Fibroblast of skin of scalp (primary cell): Measurements from ENCODE around the gene PLCB1.
"Not testable (repeated sequence)": the region's sequence is repeated elsewhere in the genome, so short reads cannot be mapped to it uniquely, and the experiment has no call there.

Experiments
- DNase-seq: peaks from one replicate; pipeline ENCODE4 v3.0.0-alpha.2; 2013

PLCB1 gene

DNA sequence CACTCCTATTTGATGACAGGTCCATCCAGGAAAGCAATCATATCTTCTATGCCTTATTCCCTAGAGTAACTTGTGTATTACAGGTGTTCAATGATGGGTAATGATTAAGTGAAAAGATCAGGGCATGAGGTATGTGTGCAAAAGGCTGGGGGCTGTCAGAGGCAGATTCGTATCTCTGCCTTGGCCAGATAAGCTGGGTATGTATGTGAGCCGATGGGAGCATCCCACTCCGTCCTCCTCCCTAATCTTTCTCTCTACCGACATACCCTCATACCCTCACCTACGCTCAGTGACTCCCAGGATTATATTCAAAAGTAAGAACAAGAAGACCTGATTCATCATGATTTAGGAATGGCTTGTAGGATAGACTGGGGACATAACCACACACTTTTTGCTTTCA, 238.7 kb downstream of the PLCB1 start:
- no peak for DNase-seq

DNA sequence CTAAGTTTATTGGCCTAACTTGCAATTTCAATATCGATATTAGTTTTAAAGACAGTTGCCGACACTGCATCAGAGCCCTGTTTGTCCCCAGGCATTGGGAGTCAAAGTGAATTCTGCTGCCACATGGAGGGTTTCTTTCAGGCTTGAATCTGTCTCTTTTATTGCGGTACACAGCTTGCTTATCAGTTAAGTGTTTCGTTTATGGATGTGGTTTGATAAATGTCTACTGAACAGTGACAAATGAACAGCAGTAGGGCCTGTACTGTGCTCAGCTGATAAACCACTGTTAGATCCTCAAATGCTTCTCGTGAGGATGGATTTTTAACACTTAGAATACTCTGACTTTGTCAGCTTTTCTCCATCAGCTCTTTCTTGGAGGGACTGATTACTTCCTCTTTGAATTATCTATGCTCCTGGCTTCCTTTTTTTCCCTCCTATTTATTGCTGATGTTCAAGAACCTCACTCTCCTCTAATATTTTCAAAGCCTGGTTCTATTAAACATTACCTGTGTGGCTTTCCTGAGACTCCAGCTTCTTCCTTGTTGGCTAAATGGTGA, 240.8 kb downstream of the PLCB1 start:
- no peak for DNase-seq

DNA sequence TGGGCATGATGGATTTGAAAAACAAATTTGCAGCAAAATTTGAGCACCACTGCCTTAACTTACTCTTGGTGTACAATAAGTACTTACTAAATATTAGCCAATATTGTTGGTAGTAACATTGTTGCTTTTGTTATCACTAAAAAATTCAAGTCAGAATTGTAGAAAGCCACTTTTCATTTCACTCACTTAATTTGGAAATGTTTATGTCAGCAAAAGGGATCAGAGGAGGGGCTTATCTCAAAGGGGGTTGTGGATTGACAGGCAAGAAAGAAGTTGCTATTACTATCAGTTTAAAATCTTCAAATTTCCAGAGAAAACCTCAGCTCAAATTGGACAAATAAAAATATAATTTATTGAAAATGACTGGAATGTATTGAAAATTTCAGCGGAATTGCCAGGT, 241.5 kb downstream of the PLCB1 start:
- no peak for DNase-seq

DNA sequence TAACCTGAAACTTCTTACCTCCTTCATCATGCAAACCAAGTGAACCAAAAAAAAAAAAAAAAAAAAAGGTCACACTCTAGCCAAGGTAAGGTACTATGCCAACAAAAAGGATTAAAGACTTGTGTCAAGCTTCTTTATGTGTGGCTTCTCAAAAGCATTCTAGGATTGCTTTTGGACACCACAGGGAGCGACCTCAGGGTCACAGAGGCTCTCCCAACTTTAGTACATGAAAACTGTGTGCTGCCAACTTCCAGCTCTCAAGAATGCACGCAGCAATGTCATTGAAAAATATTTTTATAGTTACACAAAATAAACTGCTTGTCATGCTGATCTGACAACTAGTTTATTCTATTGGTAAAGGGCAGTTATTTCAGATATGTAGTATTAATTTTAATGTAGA, 243.8 kb downstream of the PLCB1 start:
- peak; percentile 81 for DNase-seq

DNA sequence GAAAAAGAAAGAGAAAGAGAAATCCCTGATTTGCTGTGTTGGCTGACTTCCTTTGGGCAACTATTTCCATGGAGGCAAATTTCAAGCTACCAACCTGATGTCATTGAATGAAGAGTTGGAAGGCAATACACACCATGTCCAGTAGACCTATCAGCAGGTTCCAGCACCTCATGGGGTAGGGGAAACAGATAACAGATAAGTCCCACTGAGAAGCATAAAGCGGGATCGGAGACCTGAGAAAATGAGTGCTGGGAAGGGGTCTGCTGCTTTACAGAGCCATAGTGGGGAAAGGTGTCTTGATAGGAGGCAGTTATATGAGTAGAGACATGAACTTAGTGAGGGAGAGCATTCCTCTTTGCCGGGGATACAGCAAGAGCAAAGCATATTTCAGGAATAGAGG, 244.9 kb downstream of the PLCB1 start:
- DNase-seq, result no peak

DNA sequence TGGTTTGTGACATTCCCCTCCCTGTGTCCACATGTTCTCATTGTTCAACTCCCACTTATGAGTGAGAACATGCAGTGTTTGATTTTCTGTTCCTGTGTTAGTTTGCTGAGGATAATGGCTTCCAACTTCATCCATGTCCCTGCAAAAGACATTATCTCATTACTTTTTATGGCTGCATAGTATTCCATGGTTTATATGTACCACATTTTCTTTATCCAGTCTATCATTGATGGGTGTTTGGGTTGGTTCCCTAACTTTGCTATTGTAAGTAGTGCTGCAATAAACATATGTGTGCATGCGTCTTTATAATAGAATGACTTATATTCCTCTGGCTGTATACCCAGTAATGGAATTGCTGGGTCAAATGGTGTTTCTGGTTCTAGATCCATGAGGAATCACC, 247.1 kb downstream of the PLCB1 start:
- DNase-seq, result not testable (repeated sequence)

DNA sequence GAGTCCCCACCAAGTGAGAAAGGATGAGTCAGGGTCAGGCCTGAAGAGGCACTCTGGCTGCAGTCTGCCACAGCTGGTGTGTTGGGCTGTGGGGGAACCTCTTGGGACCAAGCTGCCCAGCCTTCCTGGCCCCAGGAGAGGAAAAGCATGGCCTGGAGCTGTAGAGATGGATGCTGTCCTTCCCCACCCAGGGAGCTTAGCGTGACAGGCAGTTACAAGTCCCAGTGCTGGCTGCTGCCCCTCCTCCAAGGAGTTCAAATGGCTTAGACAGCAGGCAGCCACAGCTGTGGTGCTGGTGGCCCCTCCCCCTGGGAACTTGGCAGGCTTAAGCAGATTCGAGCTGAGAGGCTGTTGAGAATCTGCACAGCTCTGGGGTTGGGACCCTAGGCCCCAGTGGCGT, 253.2 kb downstream of the PLCB1 start:
- DNase-seq, result peak; percentile 99

DNA sequence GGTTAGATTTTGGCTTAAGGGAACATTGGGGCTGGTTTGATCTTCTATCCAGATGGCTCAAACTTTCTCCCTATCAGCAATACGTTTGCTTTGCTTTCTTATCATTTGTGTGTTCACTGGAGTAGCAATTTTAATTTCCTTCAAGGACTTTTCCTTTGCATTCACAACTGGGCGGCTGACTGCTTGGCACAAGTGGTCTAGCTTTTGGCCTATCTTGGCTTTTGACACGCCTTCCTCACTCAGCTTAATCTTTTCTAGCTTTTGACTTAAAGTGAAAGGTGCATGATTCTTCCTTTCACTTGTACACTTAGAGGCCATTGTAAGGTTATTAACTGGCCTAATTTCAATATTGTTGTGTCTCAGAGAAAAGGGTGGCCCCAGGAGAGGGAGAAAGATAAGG, 254.9 kb downstream of the PLCB1 start:
- DNase-seq, result no peak

DNA sequence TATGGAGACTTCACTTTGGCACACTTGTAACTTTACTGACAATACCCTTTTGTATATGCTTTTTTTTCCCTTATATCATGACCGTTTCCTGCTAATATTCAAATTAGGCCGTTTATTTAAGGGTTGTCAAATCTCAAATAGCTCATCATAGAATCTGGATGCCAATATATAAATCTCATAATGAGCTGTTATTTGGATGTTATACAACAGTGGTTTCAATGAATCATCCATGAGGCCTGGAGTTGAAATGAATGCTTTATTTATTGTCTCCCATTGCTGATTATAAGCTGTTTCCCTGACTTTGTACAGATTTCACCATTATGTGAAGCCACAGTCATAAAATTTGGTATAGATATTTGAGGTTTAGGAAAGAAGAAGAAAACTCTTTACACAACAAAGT, 256.1 kb downstream of the PLCB1 start:
- peak; percentile 74 for DNase-seq

DNA sequence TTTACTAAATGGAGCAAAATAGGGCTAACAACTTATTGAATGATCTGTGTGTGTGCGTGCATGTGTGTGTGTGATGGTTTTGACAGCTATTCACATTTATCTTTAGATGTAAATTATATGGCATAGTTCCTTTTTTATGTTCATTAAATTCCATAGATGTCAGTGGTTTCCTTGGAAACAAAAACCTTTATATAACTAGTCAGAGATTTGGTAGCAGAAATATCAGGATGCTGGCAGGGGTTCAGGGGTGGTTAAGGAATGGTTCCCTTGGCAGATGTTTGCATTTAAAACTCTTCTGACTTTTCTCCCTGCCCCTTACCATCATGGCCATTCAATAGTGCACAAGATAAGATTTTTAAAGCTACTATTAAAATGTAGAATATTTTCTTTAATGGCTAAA, 256.6 kb downstream of the PLCB1 start:
- peak; percentile 86 for DNase-seq

DNA sequence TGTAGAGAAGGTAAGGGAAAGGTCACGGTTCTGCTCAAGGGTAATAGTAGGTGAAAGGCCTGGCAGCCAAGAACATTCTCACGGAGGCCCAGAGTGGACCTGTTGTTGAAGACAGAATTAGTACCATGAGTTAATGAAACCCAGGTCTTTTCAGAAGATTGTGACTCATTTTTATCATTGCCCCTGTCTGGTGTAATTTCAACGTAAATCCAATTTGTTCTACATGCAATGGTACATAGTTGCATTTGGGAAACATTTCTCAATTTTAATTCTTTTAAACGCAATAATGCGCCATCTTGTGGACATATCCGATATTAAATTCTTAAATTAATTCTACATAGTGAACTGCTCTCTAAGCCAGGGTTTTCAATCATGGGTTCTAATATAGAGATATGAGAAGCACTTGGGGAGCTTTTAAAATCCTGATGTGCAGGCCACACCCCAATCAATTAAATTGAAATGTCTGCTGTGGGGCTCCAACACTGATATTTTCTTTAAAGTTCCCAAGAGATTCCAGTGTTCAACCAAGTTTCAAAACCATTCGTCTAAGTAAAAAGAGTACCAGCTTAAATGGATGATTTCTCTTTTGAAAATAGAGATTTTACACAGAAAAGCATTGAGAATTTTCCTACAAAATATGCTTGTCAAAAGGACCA, 257.4 kb downstream of the PLCB1 start:
- DNase-seq, result peak; percentile 78

DNA sequence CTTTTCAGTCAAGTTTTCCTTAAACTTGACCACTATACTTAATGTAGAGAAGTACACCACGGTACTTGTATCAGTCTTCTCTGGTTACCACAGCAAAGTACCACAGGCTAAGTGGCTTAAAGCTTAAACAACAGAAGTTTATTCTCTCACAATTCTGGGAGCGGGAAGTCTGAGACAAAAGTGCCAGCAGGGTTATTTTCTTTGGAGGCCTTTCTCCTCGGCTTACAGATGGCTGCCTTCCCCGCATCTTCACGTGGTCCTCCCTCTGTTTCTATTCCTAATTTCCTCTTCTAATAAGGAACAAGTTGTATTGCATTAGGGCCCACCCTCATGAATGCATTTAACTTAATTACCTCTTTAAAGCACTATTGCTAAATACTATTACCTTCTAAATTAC, 258.0 kb downstream of the PLCB1 start:
- no peak for DNase-seq

DNA sequence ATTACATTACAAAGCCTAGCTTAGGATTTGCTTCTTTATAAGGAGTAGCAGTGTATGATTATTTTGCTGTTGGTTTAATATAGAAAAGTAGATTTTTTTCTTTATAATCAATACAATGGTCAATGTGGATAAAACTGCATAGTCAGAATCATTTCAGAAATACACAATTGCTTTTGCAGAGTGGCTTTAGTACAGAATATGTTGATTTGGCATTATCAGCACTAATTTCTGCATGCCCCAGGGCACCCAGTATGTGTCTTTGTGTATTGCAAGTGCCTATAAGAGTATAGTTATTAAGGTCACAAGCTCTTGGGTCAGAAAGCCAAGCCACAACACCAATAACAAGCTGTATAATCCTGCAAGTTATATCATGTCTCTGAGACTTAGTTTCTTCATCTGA, 258.4 kb downstream of the PLCB1 start:
- DNase-seq, result no peak

DNA sequence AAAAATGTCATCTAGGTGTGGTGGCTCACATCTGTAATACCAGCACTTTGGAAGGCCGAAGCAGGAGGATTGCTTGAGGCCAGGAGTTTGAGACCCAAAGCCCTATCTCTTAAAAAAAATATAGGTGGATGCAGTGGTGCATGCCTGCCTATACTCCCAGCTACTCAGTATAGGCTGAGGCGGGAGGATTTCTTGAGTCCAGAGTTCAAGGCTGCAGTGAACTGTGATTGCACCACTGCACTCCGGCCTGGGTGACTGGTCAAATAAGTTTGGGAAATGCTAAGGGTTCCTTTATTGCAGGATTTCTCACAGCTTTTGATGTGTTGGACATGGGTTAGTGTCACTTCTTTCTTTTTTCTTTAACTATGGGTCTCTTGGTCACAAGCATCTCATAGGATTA, 261.3 kb downstream of the PLCB1 start:
- DNase-seq, result no peak

DNA sequence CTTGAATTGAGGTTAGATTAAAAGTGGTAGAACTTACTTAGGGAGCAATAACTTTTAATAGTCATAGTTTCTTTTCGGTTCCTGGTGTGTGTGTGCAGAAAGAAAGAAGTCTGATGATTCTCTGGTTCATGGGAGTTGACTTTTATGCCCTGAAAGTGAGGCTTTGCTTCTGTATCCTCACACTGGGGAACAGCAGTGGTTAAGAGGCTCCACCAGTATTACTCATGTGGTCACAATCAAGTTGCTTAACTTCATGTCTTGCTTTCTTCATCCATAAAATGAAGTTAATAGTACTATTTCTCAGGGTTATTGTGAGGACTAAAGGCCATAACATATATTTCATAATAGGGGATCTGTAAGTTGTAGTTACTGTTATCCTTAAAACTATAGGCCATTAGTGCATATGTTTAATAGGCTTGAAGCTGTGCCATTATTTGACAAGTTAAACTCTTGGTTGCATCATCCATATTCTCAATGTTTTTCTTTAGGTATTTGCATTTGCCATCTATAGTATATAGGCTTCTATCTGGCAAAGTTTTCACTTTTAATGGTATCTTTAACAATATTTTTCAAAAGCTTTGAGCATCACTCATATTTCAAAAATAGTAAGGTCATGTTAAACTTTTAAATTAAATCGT, 262.4 kb downstream of the PLCB1 start:
- peak; percentile 63 for DNase-seq

DNA sequence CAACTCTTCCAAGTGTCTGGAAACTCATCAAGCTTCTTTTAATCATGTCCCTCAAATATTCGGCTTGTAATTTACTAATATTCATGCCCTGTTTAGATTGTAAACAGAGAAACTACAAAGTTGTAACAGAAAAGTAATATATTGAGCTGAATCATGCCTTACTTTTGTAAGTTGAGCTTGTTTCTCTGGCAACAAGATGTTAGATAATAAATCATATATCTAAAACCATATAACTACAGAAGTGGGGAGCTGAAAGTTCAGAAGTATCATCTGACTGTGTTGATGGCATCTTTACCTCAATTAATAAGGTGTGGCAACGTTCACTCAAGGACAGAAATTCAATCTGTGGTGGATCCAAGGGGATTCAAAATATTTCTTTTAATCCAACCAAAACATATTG, 263.9 kb downstream of the PLCB1 start:
- no peak for DNase-seq

DNA sequence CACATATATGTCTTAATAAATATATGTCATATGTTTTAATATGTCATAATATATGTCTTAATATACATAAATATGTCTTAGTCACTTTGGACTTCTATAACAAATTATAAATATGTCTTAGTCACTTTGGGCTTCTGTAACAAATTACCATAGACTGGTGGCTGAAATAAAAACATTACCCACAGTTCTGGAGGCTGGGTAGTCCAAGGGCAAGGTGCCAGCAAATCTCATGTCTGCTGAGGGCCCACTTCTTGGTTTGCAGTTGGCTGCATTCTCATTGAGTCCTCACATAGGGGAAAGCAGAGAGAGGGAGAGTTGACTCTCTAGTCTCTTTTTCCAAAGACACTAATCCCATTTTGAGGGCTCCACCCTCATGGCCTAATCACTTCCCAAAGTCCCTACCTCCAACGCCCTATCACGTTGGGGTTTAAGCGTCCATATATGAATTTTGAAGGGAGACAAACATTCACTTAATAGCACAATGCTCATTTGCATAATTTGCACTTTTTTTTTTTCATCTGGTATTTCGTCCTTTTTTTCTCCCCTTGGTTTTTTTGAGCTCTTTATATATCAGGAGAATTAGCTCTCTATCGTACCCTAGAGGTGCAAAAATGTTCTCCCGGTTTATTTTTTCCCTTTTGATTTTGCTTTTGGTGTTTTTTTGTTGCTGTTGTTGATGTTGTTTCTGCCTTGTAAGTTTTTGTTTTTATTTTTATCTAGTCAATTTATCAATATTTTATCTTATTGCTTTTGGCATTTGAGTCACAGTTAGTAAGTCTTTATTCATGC, 266.4 kb downstream of the PLCB1 start:
- DNase-seq, result no peak

DNA sequence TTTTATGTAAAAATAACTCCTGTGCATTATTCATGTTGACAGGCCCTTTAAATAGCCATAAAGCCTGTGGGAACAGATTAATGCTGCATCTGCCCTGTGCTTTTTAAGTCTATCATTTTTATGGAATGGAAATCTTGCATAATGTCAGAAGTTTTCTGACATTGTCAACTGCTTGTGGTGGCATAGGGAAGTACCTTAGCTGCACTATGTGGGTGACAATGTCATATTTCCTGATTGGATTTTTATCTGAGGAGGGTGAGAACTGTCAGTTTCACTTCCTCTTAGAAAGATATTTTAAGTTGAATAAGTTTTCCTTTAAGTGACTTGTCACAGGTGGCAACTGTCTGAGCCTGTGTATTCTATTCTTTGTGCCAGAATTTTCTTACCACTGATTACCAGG, 267.9 kb downstream of the PLCB1 start:
- DNase-seq, result no peak

DNA sequence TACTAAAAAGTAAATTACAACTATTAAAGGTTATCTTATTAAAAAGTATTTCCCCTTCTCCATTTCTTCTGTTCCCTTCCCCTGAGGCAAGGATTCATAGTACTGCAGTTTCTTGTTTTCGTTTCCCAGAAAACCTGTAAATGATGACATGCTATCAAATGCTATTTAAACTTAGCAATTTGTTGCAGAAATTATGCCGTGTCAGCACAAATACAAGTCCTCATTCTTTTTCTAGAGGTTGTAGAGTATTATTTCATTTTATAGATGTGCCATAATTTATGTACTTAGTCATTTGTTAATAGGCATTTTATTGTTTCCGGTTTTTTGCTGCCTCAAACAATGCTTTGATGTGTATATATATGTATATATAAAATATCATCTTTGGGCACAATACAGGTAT, 268.4 kb downstream of the PLCB1 start:
- no peak for DNase-seq

DNA sequence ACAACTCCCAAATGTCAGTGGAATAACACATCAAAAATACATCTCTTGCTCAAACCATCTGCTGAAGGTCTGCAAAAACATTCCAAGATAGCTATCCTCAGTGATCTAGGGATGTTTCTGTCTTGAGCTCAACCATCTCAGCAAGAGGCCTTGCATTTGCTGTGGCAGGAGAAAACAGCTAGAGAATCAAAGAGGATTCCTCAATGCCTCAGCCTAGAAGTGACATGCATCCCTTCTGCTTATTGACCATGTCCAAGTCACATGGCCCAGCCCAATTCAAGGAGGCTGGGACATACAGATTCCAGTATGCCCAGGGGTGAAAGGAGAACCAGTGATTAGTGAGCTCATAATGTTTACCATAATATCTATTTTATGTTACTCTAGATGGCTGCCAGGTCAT, 269.5 kb downstream of the PLCB1 start:
- DNase-seq, result peak; percentile 78

DNA sequence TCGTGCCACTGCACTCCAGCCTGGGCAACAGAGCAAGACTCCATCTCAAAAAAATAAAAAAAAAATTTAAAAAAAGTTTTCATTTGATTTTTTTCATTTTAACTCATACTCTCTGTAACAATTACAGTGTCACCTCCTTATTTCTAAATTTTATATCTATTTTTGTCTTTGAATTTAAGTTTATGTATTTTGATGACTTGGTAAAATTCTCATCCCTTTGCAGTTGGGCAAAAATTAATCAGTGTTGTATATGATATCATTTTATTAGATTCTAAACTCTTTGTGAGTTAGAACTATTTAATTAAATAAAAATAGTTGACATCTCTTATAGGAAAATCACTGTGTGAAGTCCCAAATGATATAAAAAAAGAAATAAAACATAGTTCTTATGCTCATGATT, 270.7 kb downstream of the PLCB1 start:
- no peak for DNase-seq

DNA sequence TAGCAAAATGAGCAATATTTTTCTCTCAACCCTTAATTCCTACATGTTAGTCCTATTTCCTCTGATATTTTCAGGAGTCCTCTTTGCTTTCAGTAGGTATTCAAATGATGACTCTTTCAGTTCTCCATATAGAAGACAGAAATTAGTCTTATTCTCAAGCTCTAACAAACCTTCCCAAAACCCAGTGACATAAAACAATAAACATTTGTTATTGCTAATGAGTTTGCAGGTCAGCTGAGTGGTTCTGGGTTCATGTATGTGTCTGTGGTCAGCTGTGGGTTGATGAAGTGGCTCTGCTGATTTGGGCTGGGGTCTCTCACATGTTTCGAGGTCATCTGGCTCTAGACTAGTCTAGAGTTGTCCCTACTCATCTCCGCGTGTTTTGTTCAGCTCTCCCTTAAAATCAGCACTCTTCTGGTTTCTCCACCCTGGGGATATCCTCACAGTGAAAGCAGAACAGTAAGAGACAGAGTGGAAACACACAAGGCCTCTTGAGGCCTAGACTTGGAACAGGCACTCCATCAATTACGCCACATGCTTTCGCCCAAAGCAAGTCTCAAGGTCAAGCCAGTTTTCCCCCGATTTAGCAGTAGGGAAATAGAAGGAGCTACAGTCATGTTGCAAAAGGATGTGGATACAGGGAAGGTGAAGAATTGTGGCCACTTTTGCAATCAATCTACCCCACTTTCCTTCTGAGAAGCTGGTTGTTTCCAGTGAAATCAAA, 273.0 kb downstream of the PLCB1 start:
- DNase-seq, result no peak

DNA sequence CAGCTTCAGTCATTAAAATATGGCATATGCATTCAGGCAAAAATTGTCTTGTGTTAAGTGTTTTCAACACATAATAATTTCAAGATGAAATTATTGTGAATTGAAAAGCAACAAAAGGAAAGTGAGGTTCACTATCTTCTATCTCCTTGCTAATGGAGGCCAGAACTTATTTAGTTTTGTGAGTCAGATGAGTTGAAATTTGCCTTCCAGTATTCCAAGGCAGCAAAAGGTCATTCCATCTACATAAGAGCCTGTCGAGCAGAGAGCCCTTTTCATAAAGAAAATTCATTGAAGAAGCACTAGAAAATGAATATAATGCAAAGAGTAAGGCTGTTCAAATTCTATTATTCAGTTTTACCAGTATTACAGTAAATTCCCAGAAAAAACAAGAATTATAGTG, 274.3 kb downstream of the PLCB1 start:
- no peak for DNase-seq
